ENCODE data around the gene SLC37A1. TPM values are rescaled to one million over a fixed set of nuclear protein-coding genes. Genes with fewer than 3 reads are reported as not detected.

The SLC37A1 gene
- total RNA-seq, 1 donor from 2014 or later = 4.8 TPM

DNA sequence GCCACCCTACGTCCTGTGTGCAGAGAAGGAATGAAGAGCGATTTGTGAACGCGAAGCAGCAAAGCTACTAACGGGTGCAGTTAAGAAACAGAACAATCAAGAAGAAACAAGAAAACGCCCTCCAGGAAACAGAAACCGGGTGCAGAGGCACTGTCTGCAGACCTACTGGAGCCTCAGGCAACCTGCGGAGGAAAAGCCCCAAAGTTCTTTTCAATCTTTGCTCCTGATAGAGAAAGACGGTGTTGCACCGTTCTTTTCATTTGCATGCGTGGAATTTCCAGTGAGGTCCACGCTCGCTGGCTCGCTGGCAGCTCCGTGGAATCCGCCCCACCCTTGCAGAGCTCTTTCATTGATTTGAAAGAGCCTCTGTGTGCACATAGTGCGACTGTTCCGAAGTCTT lies 102.8 kb downstream of the SLC37A1 start:
- Mint-ChIP-seq H3K9me3 (ENCODE audit: low read depth) (peaks cover 6% of the 10 kb centered on the region), H3K4me3 (ENCODE audit: unreplicated experiment) (no peak overlapping the region), H3K36me3 (ENCODE audit: low read depth) (no peaks in the 10 kb centered on the region), H3K27me3 (ENCODE audit: low read depth) (peaks cover 34% of the 10 kb centered on the region), H3K27ac (ENCODE audit: unreplicated experiment) (no peak overlapping the region), H3K4me1 (ENCODE audit: low read depth) (no peaks in the 10 kb centered on the region)
- no peak for DNase-seq (ENCODE audit: low spot score)
- TF ChIP-seq CTCF (IDR thresholded peaks at IDR 0.05) = no peak

- H3K27ac Mint-ChIP-seq (ENCODE audit: unreplicated experiment) = no peak overlapping the region
- peak; percentile 92 for DNase-seq (ENCODE audit: low spot score)
- peaks cover 37% of the 10 kb centered on the region for H3K27me3 Mint-ChIP-seq (ENCODE audit: low read depth)
- H3K36me3 Mint-ChIP-seq (ENCODE audit: low read depth) = no peaks in the 10 kb centered on the region
- H3K9me3 Mint-ChIP-seq (ENCODE audit: low read depth) = peaks cover 6% of the 10 kb centered on the region
- TF ChIP-seq CTCF (IDR thresholded peaks at IDR 0.05) = no peak
- H3K4me3 Mint-ChIP-seq (ENCODE audit: unreplicated experiment) = no peak overlapping the region
- H3K4me1 Mint-ChIP-seq (ENCODE audit: low read depth) = no peaks in the 10 kb centered on the region
These were observed 103.3 kb downstream of the SLC37A1 start for GRCh38 chr21:42616941-42617340.

GRCh38 chr21:42617486-42617885 lies 103.8 kb downstream of the SLC37A1 start:
- Mint-ChIP-seq H3K4me1 (ENCODE audit: low read depth) (no peaks in the 10 kb centered on the region), H3K36me3 (ENCODE audit: low read depth) (no peaks in the 10 kb centered on the region), H3K27me3 (ENCODE audit: low read depth) (peaks cover 43% of the 10 kb centered on the region), H3K27ac (ENCODE audit: unreplicated experiment) (no peak overlapping the region), H3K9me3 (ENCODE audit: low read depth) (peaks cover 3% of the 10 kb centered on the region), H3K4me3 (ENCODE audit: unreplicated experiment) (no peak overlapping the region)
- TF ChIP-seq CTCF (IDR thresholded peaks at IDR 0.05) = no peak
- DNase-seq (ENCODE audit: low spot score) = peak; percentile 83

GRCh38 chr21:42618707-42619102 lies 105.1 kb downstream of the SLC37A1 start:
- Mint-ChIP-seq H3K9me3 (ENCODE audit: low read depth) (no peaks in the 10 kb centered on the region), H3K27me3 (ENCODE audit: low read depth) (peaks cover 52% of the 10 kb centered on the region), H3K4me1 (ENCODE audit: low read depth) (no peaks in the 10 kb centered on the region), H3K4me3 (ENCODE audit: unreplicated experiment) (no peak overlapping the region), H3K36me3 (ENCODE audit: low read depth) (no peaks in the 10 kb centered on the region), H3K27ac (ENCODE audit: unreplicated experiment) (no peak overlapping the region)
- DNase-seq (ENCODE audit: low spot score) = no peak
- no peak for TF ChIP-seq CTCF (IDR thresholded peaks at IDR 0.05)

- Mint-ChIP-seq H3K4me1 (ENCODE audit: low read depth) (no peaks in the 10 kb centered on the region), H3K36me3 (ENCODE audit: low read depth) (no peaks in the 10 kb centered on the region), H3K9me3 (ENCODE audit: low read depth) (no peaks in the 10 kb centered on the region), H3K4me3 (ENCODE audit: unreplicated experiment) (no peak overlapping the region), H3K27ac (ENCODE audit: unreplicated experiment) (no peak overlapping the region), H3K27me3 (ENCODE audit: low read depth) (peaks cover 56% of the 10 kb centered on the region)
- no peak for TF ChIP-seq CTCF (IDR thresholded peaks at IDR 0.05)
- no peak for DNase-seq (ENCODE audit: low spot score)
These were observed 105.5 kb downstream of the SLC37A1 start for GRCh38 chr21:42619166-42619565.

Data from chondrocyte (in vitro differentiated cells).